HG03520 (cell line): Measurements from ENCODE around the gene METTL8.
"Not testable (repeated sequence)": the region's sequence is repeated elsewhere in the genome, so short reads cannot be mapped to it uniquely, and the experiment has no call there.

ENCODE experiments used
- ATAC-seq: cut with Tn5 transposase; IDR thresholded peaks from one replicate; pipeline ENCODE4 v1.9.1; 2021; ENCODE audit warnings: mild to moderate bottlenecking, moderate library complexity; ENCODE audit not compliant: unreplicated experiment

METTL8 gene

GRCh38 chr2:171430516-171431410, 3.0 kb downstream of the METTL8 start:
- ATAC-seq = no peak

- ATAC-seq = not testable (repeated sequence)
These were observed 10.9 kb downstream of the METTL8 start for GRCh38 chr2:171422710-171423495.

- ATAC-seq = no peak
These were observed 12.8 kb downstream of the METTL8 start for GRCh38 chr2:171420728-171421563.

GRCh38 chr2:171419333-171419732, 14.5 kb downstream of the METTL8 start:
- no peak for ATAC-seq

GRCh38 chr2:171416009-171416926, 17.5 kb downstream of the METTL8 start:
- ATAC-seq = peak; percentile 83

- not testable (repeated sequence) for ATAC-seq
These were observed 19.1 kb downstream of the METTL8 start for GRCh38 chr2:171414645-171415044.

- no peak for ATAC-seq
These were observed 21.1 kb downstream of the METTL8 start for GRCh38 chr2:171412571-171413175.

GRCh38 chr2:171411791-171412483, 21.9 kb downstream of the METTL8 start:
- no peak for ATAC-seq

- no peak for ATAC-seq
These were observed 22.6 kb downstream of the METTL8 start for GRCh38 chr2:171411214-171411613.

- no peak for ATAC-seq
These were observed 23.2 kb downstream of the METTL8 start for GRCh38 chr2:171410624-171411023.

GRCh38 chr2:171410101-171410500, 23.7 kb downstream of the METTL8 start:
- ATAC-seq = no peak

- ATAC-seq = no peak
These were observed 24.3 kb downstream of the METTL8 start for GRCh38 chr2:171409436-171409971.

GRCh38 chr2:171407676-171408044, 26.1 kb downstream of the METTL8 start:
- no peak for ATAC-seq

GRCh38 chr2:171407030-171407675, 26.6 kb downstream of the METTL8 start:
- ATAC-seq = peak; percentile 64

- peak; percentile 52 for ATAC-seq
These were observed 27.7 kb downstream of the METTL8 start for GRCh38 chr2:171406044-171406443.

GRCh38 chr2:171405546-171405945, 28.2 kb downstream of the METTL8 start:
- ATAC-seq = no peak

- ATAC-seq = no peak
These were observed 29.1 kb downstream of the METTL8 start for GRCh38 chr2:171404719-171405118.

- no peak for ATAC-seq
These were observed 29.5 kb downstream of the METTL8 start for GRCh38 chr2:171404261-171404660.
